HepG2 (cell line): ENCODE measurements around the gene NUP62. TPM values are rescaled to one million over a fixed set of nuclear protein-coding genes. Genes with fewer than 3 reads are reported as not detected.
A peak's percentile ranks its signal among the peaks of the same experiment; 100 is the strongest.

Experiments
- ATAC-seq: fragments of 200-7000 bp; cut with Tn5 transposase; 3 replicates; pipeline ENCODE4 v1.9.1; 2020; ENCODE audit warnings: mild to moderate bottlenecking, moderate library complexity
- BruUV-seq: library from RNA; stranded (reverse); fragments of 400-500 nt; replicated peaks from 2 replicates; lab custom pipeline; 2021; lab: Mats Ljungman, UMichigan
- CTCF ChIA-PET: fragments of 300-600 bp; formaldehyde crosslinking; extraction: SDS; loops from one replicate; lab custom pipeline; 2021; ENCODE audit warnings: low total read pairs, inconsistent platforms, low intra/inter-chr PET ratio; lab: Yijun Ruan, JAX
- POLR2A ChIA-PET: fragments of 350-600 bp; sonication (Branson Sonifier 250); formaldehyde crosslinking; loops from one replicate; lab custom pipeline; 2020; ENCODE audit warnings: antibody characterized with exemption, inconsistent platforms; lab: Yijun Ruan, JAX
- DNase-seq: peaks from one replicate; pipeline ENCODE4 v3.0.0-alpha.2; 2015; ENCODE audit warnings: low spot score
- FAIRE-seq: peaks from 3 replicates; lab custom pipeline; 2011; peaks lifted over from hg19 to GRCh38; lab: Jason Lieb, UNC
- H2AFZ ChIP-seq: one replicate; pipeline ENCODE4 v1.6.1; 2011; ENCODE audit warnings: low read length, inconsistent platforms
- H3K27ac ChIP-seq: fragments of 300-600 bp; 3 replicates; pipeline ENCODE4 v1.8.0; 2011; ENCODE audit warnings: mixed run types, mild to moderate bottlenecking, mixed read lengths, low read length, inconsistent platforms; ENCODE audit not compliant: insufficient read depth; ENCODE audit errors: extremely low read length
- H3K27me3 ChIP-seq, 2 experiments: fragments of 200-600 bp in 1 of 2; 2 replicates in 1 of 2; 3 replicates in 1 of 2; pipeline versions ENCODE4 v1.6.0 to v1.8.0; 2011; ENCODE audit warnings: low read length in 2 of 2, mild to moderate bottlenecking in 2 of 2, moderate library complexity in 2 of 2, inconsistent platforms in 1 of 2; ENCODE audit not compliant: insufficient read depth in 2 of 2, control insufficient read depth in 1 of 2
- H3K36me3 ChIP-seq, 2 experiments: fragments of 200-600 bp in 1 of 2; replicated peaks in 1 of 2; 2 replicates in 1 of 2; 3 replicates in 1 of 2; pipeline versions ENCODE4 v1.5.1 to v1.8.0; 2011; ENCODE audit warnings: low read length in 2 of 2, inconsistent platforms in 1 of 2; ENCODE audit not compliant: insufficient read depth in 2 of 2, control insufficient read depth in 1 of 2
- H3K4me1 ChIP-seq: 2 replicates; pipeline ENCODE4 v1.5.1; 2012; ENCODE audit warnings: low read length, inconsistent platforms; ENCODE audit not compliant: insufficient read depth
- H3K4me2 ChIP-seq: 2 replicates; pipeline ENCODE4 v1.6.0; 2011; ENCODE audit warnings: low read depth, low read length, inconsistent platforms
- H3K4me3 ChIP-seq, 3 experiments: fragments of 200-600 bp in 1 of 3; sonication (generic), shearing (Covaris generic) in 1 of 3; replicated peaks in 1 of 3; 2 replicates each; pipeline ENCODE4 v1.5.1; 2011 to 2016; ENCODE audit warnings: low read length in 3 of 3, inconsistent platforms in 2 of 3, low read depth in 2 of 3, mild to moderate bottlenecking in 2 of 3, control low read depth in 1 of 3, mixed read lengths in 1 of 3; ENCODE audit not compliant: insufficient read depth in 1 of 3
- H3K79me2 ChIP-seq: one replicate; pipeline ENCODE4 v1.6.1; 2011; ENCODE audit warnings: low read length, inconsistent platforms; ENCODE audit not compliant: insufficient read depth
- H3K9ac ChIP-seq: 2 replicates; pipeline ENCODE4 v1.6.0; 2011; ENCODE audit warnings: mild to moderate bottlenecking, low read depth, low read length, inconsistent platforms; ENCODE audit not compliant: insufficient read depth
- H3K9me3 ChIP-seq: 2 replicates; pipeline ENCODE4 v1.5.1; 2012; ENCODE audit warnings: mild to moderate bottlenecking, low read length
- H4K20me1 ChIP-seq: 2 replicates; pipeline ENCODE4 v1.6.0; 2011; ENCODE audit warnings: inconsistent platforms, mild to moderate bottlenecking, low read length, moderate library complexity; ENCODE audit not compliant: insufficient read depth
- AGO1 ChIP-seq: fragments of 200-400 bp; formaldehyde crosslinking; IDR thresholded peaks from 2 replicates; pipeline ENCODE4 v1.6.1; 2017; ENCODE audit warnings: mild to moderate bottlenecking, low read depth, low read length, moderate library complexity; ENCODE audit not compliant: poor library complexity, severe bottlenecking
- AGO2 ChIP-seq: fragments of 200-400 bp; formaldehyde crosslinking; optimal IDR thresholded peaks from 2 replicates; pipeline ENCODE3; 2017; ENCODE audit warnings: mild to moderate bottlenecking, low read depth, low read length, moderate library complexity
- BCL3 ChIP-seq: sonication (generic); formaldehyde crosslinking; IDR thresholded peaks from 2 replicates; pipeline ENCODE4 v1.5.1; 2020; ENCODE audit warnings: mild to moderate bottlenecking, missing genetic modification reagents, moderate library complexity
- CHD4 ChIP-seq: fragments of 200-600 bp; sonication (generic); IDR thresholded peaks from 2 replicates; pipeline ENCODE4 v1.7.0; 2017; ENCODE audit warnings: mild to moderate bottlenecking, low read length, borderline replicate concordance
- CREM ChIP-seq, 2 experiments: sonication (generic) in 1 of 2; formaldehyde crosslinking in 1 of 2; IDR thresholded peaks; 2 replicates each; pipeline versions ENCODE4 v1.4.0 to v1.6.1; 2016 to 2020; ENCODE audit warnings: antibody characterized with exemption in 1 of 2, mild to moderate bottlenecking in 1 of 2, missing genetic modification reagents in 1 of 2
- GABPB1 ChIP-seq: IDR thresholded peaks from 2 replicates; pipeline ENCODE4 v1.6.1; 2016; ENCODE audit warnings: mild to moderate bottlenecking, missing genetic modification reagents, moderate library complexity, missing compliant biosample characterization
- GATA4 ChIP-seq: sonication (generic); IDR thresholded peaks from 2 replicates; pipeline ENCODE4 v1.6.1; 2016; ENCODE audit warnings: antibody characterized with exemption, low read depth, borderline replicate concordance
- HES4 ChIP-seq: sonication (generic); formaldehyde crosslinking; IDR thresholded peaks from 2 replicates; pipeline ENCODE4 v1.9.0; 2021; ENCODE audit warnings: mild to moderate bottlenecking, missing genetic modification reagents, borderline replicate concordance
- MBNL3 ChIP-seq: fragments of 250-450 bp; sonication (Bioruptor Pico); conservative IDR thresholded peaks from 2 replicates; pipeline ENCODE4 v1.8.0; 2022; ENCODE audit warnings: mild to moderate bottlenecking, inconsistent platforms
- MLLT10 ChIP-seq: sonication (generic); formaldehyde crosslinking; IDR thresholded peaks from 2 replicates; pipeline ENCODE4 v1.4.0; 2020; ENCODE audit warnings: missing genetic modification reagents
- MZF1 ChIP-seq: sonication (generic); formaldehyde crosslinking; IDR thresholded peaks from 2 replicates; pipeline ENCODE4 v1.8.1; 2023; ENCODE audit warnings: mild to moderate bottlenecking, missing genetic modification reagents, borderline replicate concordance
- RBFOX2 ChIP-seq: fragments of 200-400 bp; formaldehyde crosslinking; IDR thresholded peaks from 2 replicates; pipeline ENCODE4 v1.6.1; 2017; ENCODE audit warnings: low read depth, mild to moderate bottlenecking, low read length
- SMAD1 ChIP-seq: sonication (generic); formaldehyde crosslinking; IDR thresholded peaks from 2 replicates; pipeline ENCODE4 v1.4.0; 2020; ENCODE audit warnings: missing genetic modification reagents, low read depth, mild to moderate bottlenecking, borderline replicate concordance
- ZBTB44 ChIP-seq: sonication (generic); formaldehyde crosslinking; IDR thresholded peaks from 2 replicates; pipeline ENCODE4 v1.4.0; 2020; ENCODE audit warnings: missing genetic modification reagents
- ZEB1 ChIP-seq: IDR thresholded peaks from 2 replicates; pipeline ENCODE4 v1.6.1; 2012; ENCODE audit warnings: mild to moderate bottlenecking, low read depth, inconsistent platforms; ENCODE audit not compliant: insufficient replicate concordance
- ZKSCAN8 ChIP-seq: IDR thresholded peaks from 2 replicates; pipeline ENCODE4 v1.6.1; 2016; ENCODE audit warnings: borderline replicate concordance, missing genetic modification reagents, missing compliant biosample characterization
- ZNF292 ChIP-seq: sonication (generic); formaldehyde crosslinking; IDR thresholded peaks from 2 replicates; pipeline ENCODE4 v1.8.1; 2022; ENCODE audit warnings: mild to moderate bottlenecking, low read depth, missing genetic modification reagents, borderline replicate concordance
- ZNF3 ChIP-seq: IDR thresholded peaks from 2 replicates; pipeline ENCODE4 v1.7.0; 2017; ENCODE audit warnings: inconsistent platforms
- ZNF317 ChIP-seq: sonication (generic); formaldehyde crosslinking; IDR thresholded peaks from 2 replicates; pipeline ENCODE4 v1.5.0; 2020; ENCODE audit warnings: mild to moderate bottlenecking, missing genetic modification reagents
- ZNF556 ChIP-seq: sonication (generic); formaldehyde crosslinking; IDR thresholded peaks from 2 replicates; pipeline ENCODE4 v1.4.0; 2020; ENCODE audit warnings: mild to moderate bottlenecking, missing genetic modification reagents, borderline replicate concordance
- ZNF768 ChIP-seq: sonication (generic); formaldehyde crosslinking; IDR thresholded peaks from 2 replicates; pipeline ENCODE4 v1.4.0; 2020; ENCODE audit warnings: missing genetic modification reagents
- WGBS: methylation state at CpG from one replicate; pipeline ENCODE4 v1.1.6; 2017; ENCODE audit warnings: low lambda C conversion rate; 5-methylcytosine and 5-hydroxymethylcytosine counted together
- in situ Hi-C: cut with HindIII; loops from 2 replicates; pipeline ENCODE4 v1.10.0; 2017; ENCODE audit warnings: low pct_unique_long_range_greater_than_20kb; ENCODE audit not compliant: extremely low pct_ligation_motif_present
- intact Hi-C: fragments of 100-400 bp; cut with micrococcal nuclease; formaldehyde crosslinking; loops from one replicate; pipeline ENCODE4 v1.10.0; 2022; ENCODE audit not compliant: unreplicated experiment
- polyA plus RNA-seq, 8 experiments: library from polyadenylated mRNA; depleted of rRNA in 3 of 8; stranded (reverse) in 7 of 8; unstranded in 1 of 8; fragments of >200 nt; fragmentation: Illumina TruSeq in 4 of 8; extraction: Trizol in 4 of 8; gene quantifications; 2 replicates each; pipeline versions ENCODE4 v1.2.1 to v1.2.3, GENCODE V29; 2011 to 2016; ENCODE audit warnings: low read depth in 4 of 8, missing spikeins in 1 of 8, mixed read lengths in 1 of 8; ENCODE audit not compliant: insufficient read depth in 1 of 8
- total RNA-seq, 5 experiments: library from RNA; depleted of rRNA; stranded (reverse); fragments of >200 nt; fragmentation: Illumina TruSeq; extraction: Trizol; gene quantifications; 2 replicates each; pipeline ENCODE4 v1.2.3, GENCODE V29; 2016; ENCODE audit warnings: low read depth in 1 of 5

NUP62 gene
- total and polyA plus RNA-seq, 2 of the 13 experiments (the other 11 are each of a cell fraction or from before 2014, with no cell fraction given) = 16.5 to 41.5 TPM

GRCh38 chr19:49889687-49890348 is 39.5 kb downstream of the NUP62 start:
- ATAC-seq (no peak), DNase-seq (no peak), FAIRE-seq (no peak)
- H3K9ac ChIP-seq = no peak overlapping the region
- H3K36me3 ChIP-seq = peaks cover 0 to 1% of the 10 kb centered on the region in 2 experiments; a peak in 3 of 5 replicates
- H3K27me3 ChIP-seq = peaks cover 0 to 4% of the 10 kb centered on the region in 2 experiments; a peak in 2 of 5 replicates
- H3K79me2 ChIP-seq = no peaks in the 10 kb centered on the region
- H3K4me3 ChIP-seq = no peak overlapping the region
- H2AFZ ChIP-seq = no peak overlapping the region
- H3K27ac ChIP-seq = no peak overlapping the region
- H3K4me1 ChIP-seq = no peaks in the 10 kb centered on the region
- no peaks in the 10 kb centered on the region for H3K9me3 ChIP-seq
- 96% methylated on average over 62 of the region's 71 CpGs for WGBS
- ChIA-PET POLR2A (no interaction called here), CTCF (no interaction called here)
- no TSS peak for BruUV-seq
- H3K4me2 ChIP-seq = no peak overlapping the region
- in situ Hi-C loops = no loop called here
- H4K20me1 ChIP-seq = no peaks in the 10 kb centered on the region
- intact Hi-C loops = no loop called here
- TF ChIP-seq CHD4 (no peak), GATA4 (no peak), ZNF317 (no peak), ZNF3 (CRISPR knock-in tag) (no peak), MZF1 (CRISPR knock-in tag) (no peak), ZNF292 (CRISPR knock-in tag) (no peak), CREM (IDR thresholded peaks at IDR 0.05) (no peak), CREM (CRISPR knock-in tag; IDR thresholded peaks at IDR 0.05) (no peak), ZNF556 (CRISPR knock-in tag) (no peak), HES4 (CRISPR knock-in tag) (no peak), MBNL3 (no peak), ZEB1 (no peak), ZBTB44 (CRISPR knock-in tag) (no peak), BCL3 (CRISPR knock-in tag) (no peak), AGO1 (peak; percentile 25), SMAD1 (CRISPR knock-in tag) (no peak), ZKSCAN8 (CRISPR knock-in tag) (no peak), MLLT10 (no peak), RBFOX2 (peak; percentile 44), ZNF768 (0 out of 2 replicates have a peak, but pooled peaks have one; percentile 4), GABPB1 (no peak), AGO2 (peak; percentile 79)
